OCI-LY1 (cell line): ENCODE measurements around the gene FBXO41.

Experiments
- EZH2 ChIP-seq: fragments of 200-600 bp; sonication (generic), shearing (Covaris generic); IDR thresholded peaks from 2 replicates; pipeline ENCODE4 v1.8.0; 2017; ENCODE audit warnings: borderline replicate concordance, mixed run types, mild to moderate bottlenecking, antibody characterized with exemption, low read length, moderate library complexity, mixed read lengths
- TF ChIP-seq, protein P1 (sequence below): fragments of 200-600 bp; sonication (generic), shearing (Covaris generic); IDR thresholded peaks from 2 replicates; pipeline ENCODE4 v1.5.1; 2017; ENCODE audit warnings: mild to moderate bottlenecking, antibody characterized with exemption, low read length, moderate library complexity, mixed read lengths

GRCh38 chr2:73294239-73294638 is 10.0 kb upstream of the FBXO41 start:
- TF ChIP-seq, protein P1, sequence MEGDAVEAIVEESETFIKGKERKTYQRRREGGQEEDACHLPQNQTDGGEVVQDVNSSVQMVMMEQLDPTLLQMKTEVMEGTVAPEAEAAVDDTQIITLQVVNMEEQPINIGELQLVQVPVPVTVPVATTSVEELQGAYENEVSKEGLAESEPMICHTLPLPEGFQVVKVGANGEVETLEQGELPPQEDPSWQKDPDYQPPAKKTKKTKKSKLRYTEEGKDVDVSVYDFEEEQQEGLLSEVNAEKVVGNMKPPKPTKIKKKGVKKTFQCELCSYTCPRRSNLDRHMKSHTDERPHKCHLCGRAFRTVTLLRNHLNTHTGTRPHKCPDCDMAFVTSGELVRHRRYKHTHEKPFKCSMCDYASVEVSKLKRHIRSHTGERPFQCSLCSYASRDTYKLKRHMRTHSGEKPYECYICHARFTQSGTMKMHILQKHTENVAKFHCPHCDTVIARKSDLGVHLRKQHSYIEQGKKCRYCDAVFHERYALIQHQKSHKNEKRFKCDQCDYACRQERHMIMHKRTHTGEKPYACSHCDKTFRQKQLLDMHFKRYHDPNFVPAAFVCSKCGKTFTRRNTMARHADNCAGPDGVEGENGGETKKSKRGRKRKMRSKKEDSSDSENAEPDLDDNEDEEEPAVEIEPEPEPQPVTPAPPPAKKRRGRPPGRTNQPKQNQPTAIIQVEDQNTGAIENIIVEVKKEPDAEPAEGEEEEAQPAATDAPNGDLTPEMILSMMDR, result no peak
- no peak for TF ChIP-seq EZH2
